Effector memory CD8-positive, alpha-beta T cell (primary cell): Measurements from ENCODE around the gene NUDT16.

ENCODE experiments used
- ATAC-seq: fragments of 150-1000 bp; cut with Tn5 transposase; replicated peaks from 2 replicates; pipeline ENCODE4 v1.10.0; 2021; ENCODE audit warnings: mild to moderate bottlenecking, moderate library complexity
- DNase-seq, 3 experiments: peaks; one replicate each; pipeline ENCODE4 v3.0.0; 2021
- H3K27ac Mint-ChIP-seq, 2 donors: one replicate each; pipeline ENCODE4 v1.8.0; 2022; ENCODE audit warnings: mild to moderate bottlenecking in 2 of 2, mixed read lengths in 2 of 2, moderate library complexity in 2 of 2
- H3K27me3 Mint-ChIP-seq, 2 donors: one replicate each; pipeline ENCODE4 v1.8.0; 2022; ENCODE audit warnings: mixed read lengths in 2 of 2
- H3K36me3 Mint-ChIP-seq: one replicate; pipeline ENCODE4 v1.8.0; 2022; ENCODE audit warnings: mild to moderate bottlenecking, moderate library complexity, mixed read lengths; ENCODE audit not compliant: insufficient read depth
- H3K4me1 Mint-ChIP-seq, 2 donors: one replicate each; pipeline ENCODE4 v1.8.0; 2022; ENCODE audit warnings: low read depth in 2 of 2, mixed read lengths in 2 of 2
- H3K4me3 Mint-ChIP-seq, 2 donors: one replicate each; pipeline ENCODE4 v1.8.0; 2022; ENCODE audit warnings: mild to moderate bottlenecking in 2 of 2, mixed read lengths in 2 of 2, moderate library complexity in 2 of 2
- H3K9me3 Mint-ChIP-seq, 2 donors: one replicate each; pipeline ENCODE4 v1.8.0; 2022; ENCODE audit warnings: mixed read lengths in 2 of 2

NUDT16 gene

DNA sequence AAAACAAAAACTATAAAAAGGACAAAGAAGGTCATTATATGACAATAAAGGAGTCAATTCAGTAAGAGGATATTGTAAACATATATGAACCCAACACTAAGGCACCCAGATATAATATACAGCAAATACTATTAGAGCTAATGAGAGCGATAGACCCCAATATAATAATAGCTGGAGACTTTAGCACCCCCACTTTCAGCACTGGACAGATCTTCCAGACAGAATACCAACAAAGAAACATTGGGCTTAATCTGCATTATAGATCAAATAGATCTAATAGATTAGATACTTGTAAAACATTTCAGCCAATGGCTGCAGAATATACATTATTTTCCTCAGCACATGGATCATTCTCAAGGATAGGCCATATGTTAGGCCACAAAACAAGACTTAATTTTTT is 53.4 kb downstream of the NUDT16 start:
- Mint-ChIP-seq H3K27me3 (peaks cover 9 to 18% of the 10 kb centered on the region in 2 donors), H3K9me3 (no peaks in the 10 kb centered on the region), H3K4me1 (no peaks in the 10 kb centered on the region), H3K36me3 (no peaks in the 10 kb centered on the region), H3K4me3 (no peak overlapping the region), H3K27ac (no peak overlapping the region)
- ATAC-seq (no peak), DNase-seq (no peak)
